Smooth muscle cell (in vitro differentiated cells): ENCODE data around the gene DLGAP1. TPM values are rescaled to one million over a fixed set of nuclear protein-coding genes. Genes with fewer than 3 reads are reported as not detected.

Source experiments
- DNase-seq: peaks from one replicate; lab custom pipeline; 2025; ENCODE audit not compliant: unreplicated experiment; lab: John Stamatoyannopoulos, UW
- H2AFZ ChIP-seq: fragments of 200-600 bp; sonication (generic); 2 replicates; pipeline ENCODE4 v1.6.0; 2016; ENCODE audit warnings: antibody characterized with exemption, low read depth, mild to moderate bottlenecking
- H3F3A ChIP-seq: fragments of 200-600 bp; sonication (generic); 2 replicates; pipeline ENCODE4 v1.6.0; 2017; ENCODE audit warnings: antibody characterized with exemption, low read depth
- H3K27ac ChIP-seq: fragments of 200-600 bp; sonication (generic); 2 replicates; pipeline ENCODE4 v1.5.1; 2016; ENCODE audit warnings: low read depth, mild to moderate bottlenecking
- H3K27me3 ChIP-seq: fragments of 200-600 bp; sonication (generic); 2 replicates; pipeline ENCODE4 v1.6.1; 2016; ENCODE audit warnings: low read depth, mild to moderate bottlenecking
- H3K36me3 ChIP-seq: fragments of 200-600 bp; sonication (generic); 2 replicates; pipeline ENCODE4 v1.5.1; 2016; ENCODE audit warnings: low read depth
- H3K4me1 ChIP-seq: fragments of 200-600 bp; sonication (generic); 2 replicates; pipeline ENCODE4 v1.5.1; 2016; ENCODE audit warnings: low read depth
- H3K4me2 ChIP-seq: fragments of 200-600 bp; sonication (generic); 2 replicates; pipeline ENCODE4 v1.6.0; 2016; ENCODE audit warnings: mild to moderate bottlenecking
- H3K4me3 ChIP-seq: fragments of 200-600 bp; sonication (generic); 2 replicates; pipeline ENCODE4 v1.5.1; 2016; ENCODE audit warnings: mild to moderate bottlenecking
- H3K79me2 ChIP-seq: fragments of 200-600 bp; sonication (generic); 2 replicates; pipeline ENCODE4 v1.6.0; 2016; ENCODE audit warnings: low read depth, mild to moderate bottlenecking
- H3K9ac ChIP-seq: fragments of 200-600 bp; sonication (generic); 2 replicates; pipeline ENCODE4 v1.6.0; 2016; ENCODE audit warnings: low read depth
- H3K9me3 ChIP-seq: fragments of 200-600 bp; sonication (generic); replicated peaks from 2 replicates; pipeline ENCODE4 v1.5.1; 2016; ENCODE audit warnings: low read depth
- H4K20me1 ChIP-seq: fragments of 200-600 bp; sonication (generic); 2 replicates; pipeline ENCODE4 v1.6.0; 2016; ENCODE audit warnings: low read depth
- WGBS: methylation state at CpG from one replicate; pipeline ENCODE4 v1.1.7; 2016; ENCODE audit warnings: low lambda C conversion rate; 5-methylcytosine and 5-hydroxymethylcytosine counted together
- polyA plus RNA-seq: library from polyadenylated mRNA; unstranded; fragments of >200 nt; fragmentation: Nextera tagmentation; extraction: Ambion mirVana; gene quantifications from 2 replicates; pipeline ENCODE4 v1.2.1, GENCODE V29; 2016
- total RNA-seq: library from RNA; depleted of rRNA; stranded (reverse); fragments of >200 nt; gene quantifications from 2 replicates; pipeline ENCODE4 v1.2.3, GENCODE V29; 2014
- TF ChIP-seq, protein P1 (sequence below): fragments of 200-600 bp; sonication (generic); IDR thresholded peaks from 2 replicates; pipeline ENCODE4 v1.5.1; 2017; ENCODE audit warnings: borderline replicate concordance, mild to moderate bottlenecking, antibody characterized with exemption; ENCODE audit not compliant: insufficient read depth, poor library complexity, severe bottlenecking

Gene DLGAP1
- total and polyA plus RNA-seq, 2 experiments from 2014 or later = 2.6 to 11.3 TPM

DNA sequence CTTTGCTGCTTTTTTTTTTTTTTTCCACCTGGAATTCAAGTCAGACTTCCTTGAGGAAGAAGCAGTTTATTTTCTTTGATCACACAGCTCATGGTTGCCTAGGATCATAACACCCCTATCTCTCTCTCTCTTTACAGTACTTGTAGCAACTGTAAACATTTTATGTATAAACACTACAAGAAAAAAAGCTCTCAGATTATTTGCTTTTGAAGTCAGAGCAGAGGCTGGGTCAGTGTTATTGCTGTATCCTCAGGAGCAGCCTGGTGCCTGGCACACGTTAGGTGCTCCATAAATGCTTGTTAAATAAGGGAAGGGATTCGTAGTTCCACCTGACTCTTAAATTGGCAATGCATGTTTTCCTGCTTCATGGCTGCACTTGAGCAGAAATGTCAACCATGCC, 783.9 kb downstream of the DLGAP1 start:
- no peaks in the 10 kb centered on the region for H3F3A ChIP-seq
- H3K27me3 ChIP-seq = no peaks in the 10 kb centered on the region
- 48% methylated on average over 2 of the region's 2 CpGs for WGBS
- H3K36me3 ChIP-seq = no peaks in the 10 kb centered on the region
- no peak overlapping the region for H3K4me2 ChIP-seq
- no peaks in the 10 kb centered on the region for H4K20me1 ChIP-seq
- no peaks in the 10 kb centered on the region for H3K9me3 ChIP-seq
- no peak overlapping the region for H2AFZ ChIP-seq
- H3K79me2 ChIP-seq = no peaks in the 10 kb centered on the region
- no peak overlapping the region for H3K4me3 ChIP-seq
- H3K9ac ChIP-seq = no peak overlapping the region
- no peak overlapping the region for H3K27ac ChIP-seq
- peaks cover 4% of the 10 kb centered on the region for H3K4me1 ChIP-seq
- DNase-seq = no peak
- TF ChIP-seq, protein P1, sequence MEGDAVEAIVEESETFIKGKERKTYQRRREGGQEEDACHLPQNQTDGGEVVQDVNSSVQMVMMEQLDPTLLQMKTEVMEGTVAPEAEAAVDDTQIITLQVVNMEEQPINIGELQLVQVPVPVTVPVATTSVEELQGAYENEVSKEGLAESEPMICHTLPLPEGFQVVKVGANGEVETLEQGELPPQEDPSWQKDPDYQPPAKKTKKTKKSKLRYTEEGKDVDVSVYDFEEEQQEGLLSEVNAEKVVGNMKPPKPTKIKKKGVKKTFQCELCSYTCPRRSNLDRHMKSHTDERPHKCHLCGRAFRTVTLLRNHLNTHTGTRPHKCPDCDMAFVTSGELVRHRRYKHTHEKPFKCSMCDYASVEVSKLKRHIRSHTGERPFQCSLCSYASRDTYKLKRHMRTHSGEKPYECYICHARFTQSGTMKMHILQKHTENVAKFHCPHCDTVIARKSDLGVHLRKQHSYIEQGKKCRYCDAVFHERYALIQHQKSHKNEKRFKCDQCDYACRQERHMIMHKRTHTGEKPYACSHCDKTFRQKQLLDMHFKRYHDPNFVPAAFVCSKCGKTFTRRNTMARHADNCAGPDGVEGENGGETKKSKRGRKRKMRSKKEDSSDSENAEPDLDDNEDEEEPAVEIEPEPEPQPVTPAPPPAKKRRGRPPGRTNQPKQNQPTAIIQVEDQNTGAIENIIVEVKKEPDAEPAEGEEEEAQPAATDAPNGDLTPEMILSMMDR = no peak

DNA sequence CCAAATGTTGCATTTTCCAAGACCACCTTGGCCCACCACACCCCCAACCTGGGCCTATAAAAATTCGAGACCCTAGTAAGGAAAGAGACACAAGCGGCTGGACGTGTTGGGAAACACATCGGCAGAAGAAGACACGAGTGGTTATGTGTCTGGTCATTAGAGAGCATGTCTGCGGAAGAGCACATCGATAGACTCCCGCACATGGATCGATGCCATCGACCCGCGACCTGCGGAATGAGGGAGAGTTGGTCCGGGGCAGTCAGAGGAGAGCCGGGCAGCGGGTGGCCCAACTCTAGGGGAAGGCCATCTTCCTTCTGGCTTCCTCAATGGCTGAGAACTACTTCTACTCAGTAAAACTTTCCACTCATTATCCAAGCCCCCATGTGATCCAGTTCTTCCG, 785.7 kb downstream of the DLGAP1 start:
- 96% methylated on average over 17 of the region's 17 CpGs for WGBS
- Histone ChIP-seq H3F3A (peaks cover 10% of the 10 kb centered on the region), H3K4me1 (peaks cover 18% of the 10 kb centered on the region), H3K27me3 (no peaks in the 10 kb centered on the region), H3K27ac (no peak overlapping the region), H3K79me2 (no peaks in the 10 kb centered on the region), H3K36me3 (no peaks in the 10 kb centered on the region), H2AFZ (no peak overlapping the region), H4K20me1 (no peaks in the 10 kb centered on the region), H3K9ac (no peak overlapping the region), H3K9me3 (no peaks in the 10 kb centered on the region), H3K4me2 (no peak overlapping the region), H3K4me3 (no peak overlapping the region)
- TF ChIP-seq, protein P1 = no peak
- no peak for DNase-seq

DNA sequence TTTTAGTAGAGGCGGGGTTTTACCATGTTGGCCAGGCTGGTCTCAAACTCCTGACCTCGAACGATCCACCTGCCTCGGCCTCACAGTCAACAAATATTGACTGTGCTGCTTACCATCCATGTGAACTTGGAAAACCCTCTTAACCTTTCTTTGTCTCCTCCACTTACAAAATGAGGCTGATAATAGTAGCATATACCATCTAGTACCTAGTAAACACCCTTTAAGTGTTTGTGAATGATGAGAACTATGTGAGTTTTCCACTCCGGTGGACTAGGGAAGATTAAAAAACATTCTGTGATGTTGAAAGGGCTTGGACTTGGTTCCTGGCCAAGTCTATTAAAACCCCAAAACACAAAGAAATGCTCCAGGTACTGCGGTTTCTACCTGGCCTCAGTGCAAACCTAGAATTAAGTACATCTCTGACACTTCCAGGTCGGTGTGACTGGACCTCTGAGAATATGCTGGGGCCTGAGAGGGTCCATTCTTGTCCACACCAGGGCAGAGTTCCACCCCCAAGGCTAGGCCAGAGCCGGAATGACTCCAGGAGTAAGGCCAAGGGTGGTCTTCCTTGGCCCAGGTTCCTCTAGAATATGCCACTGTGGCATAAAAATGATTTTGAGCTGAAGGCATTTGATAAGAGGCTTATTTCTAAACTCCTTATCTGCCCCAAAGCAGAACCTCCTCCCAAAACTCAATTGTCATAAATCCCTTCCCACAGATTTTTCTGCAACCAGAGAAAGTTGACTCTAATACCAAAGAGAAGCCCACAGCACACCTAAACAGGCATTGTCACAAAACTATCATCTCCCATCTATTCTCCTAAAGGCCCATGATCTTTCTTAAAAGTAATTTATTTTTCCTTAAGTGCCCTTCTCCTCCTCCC, 787.6 kb downstream of the DLGAP1 start:
- H4K20me1 ChIP-seq = no peaks in the 10 kb centered on the region
- H3K9ac ChIP-seq = no peak overlapping the region
- no peak overlapping the region for H2AFZ ChIP-seq
- H3K9me3 ChIP-seq = no peaks in the 10 kb centered on the region
- no peak overlapping the region for H3K4me2 ChIP-seq
- TF ChIP-seq, protein P1 = no peak
- H3K36me3 ChIP-seq = peaks cover 3% of the 10 kb centered on the region
- H3K27me3 ChIP-seq = no peaks in the 10 kb centered on the region
- H3F3A ChIP-seq = peaks cover 10% of the 10 kb centered on the region
- H3K27ac ChIP-seq = no peak overlapping the region
- DNase-seq = no peak
- H3K4me3 ChIP-seq = no peak overlapping the region
- H3K79me2 ChIP-seq = no peaks in the 10 kb centered on the region
- peaks cover 21% of the 10 kb centered on the region for H3K4me1 ChIP-seq
- 84% methylated on average over 8 of the region's 8 CpGs for WGBS
